Subcutaneous adipose tissue (tissue), 4 donors: ENCODE data around the gene AQP12B. TPM values are rescaled to one million over a fixed set of nuclear protein-coding genes. Genes with fewer than 3 reads are reported as not detected.

Source experiments
- CTCF ChIP-seq: fragments of 450-650 bp; IDR thresholded peaks from one replicate; pipeline ENCODE4 v1.5.1; 2016; ENCODE audit warnings: low read depth, mild to moderate bottlenecking, control low read depth, antibody characterized with exemption, moderate library complexity
- small RNA-seq: library from RNA; depleted of rRNA; stranded (forward); fragments of <200 nt; gene quantifications from one replicate; pipeline ENCODE3, GENCODE V24; 2016
- total RNA-seq, 4 donors: library from RNA; depleted of rRNA; stranded (reverse); fragments of >200 nt; gene quantifications; one replicate each; pipeline ENCODE4 v1.1.0, GENCODE V29; 2016

The AQP12B gene
- total RNA-seq, 4 donors from 2014 or later: not detected

DNA sequence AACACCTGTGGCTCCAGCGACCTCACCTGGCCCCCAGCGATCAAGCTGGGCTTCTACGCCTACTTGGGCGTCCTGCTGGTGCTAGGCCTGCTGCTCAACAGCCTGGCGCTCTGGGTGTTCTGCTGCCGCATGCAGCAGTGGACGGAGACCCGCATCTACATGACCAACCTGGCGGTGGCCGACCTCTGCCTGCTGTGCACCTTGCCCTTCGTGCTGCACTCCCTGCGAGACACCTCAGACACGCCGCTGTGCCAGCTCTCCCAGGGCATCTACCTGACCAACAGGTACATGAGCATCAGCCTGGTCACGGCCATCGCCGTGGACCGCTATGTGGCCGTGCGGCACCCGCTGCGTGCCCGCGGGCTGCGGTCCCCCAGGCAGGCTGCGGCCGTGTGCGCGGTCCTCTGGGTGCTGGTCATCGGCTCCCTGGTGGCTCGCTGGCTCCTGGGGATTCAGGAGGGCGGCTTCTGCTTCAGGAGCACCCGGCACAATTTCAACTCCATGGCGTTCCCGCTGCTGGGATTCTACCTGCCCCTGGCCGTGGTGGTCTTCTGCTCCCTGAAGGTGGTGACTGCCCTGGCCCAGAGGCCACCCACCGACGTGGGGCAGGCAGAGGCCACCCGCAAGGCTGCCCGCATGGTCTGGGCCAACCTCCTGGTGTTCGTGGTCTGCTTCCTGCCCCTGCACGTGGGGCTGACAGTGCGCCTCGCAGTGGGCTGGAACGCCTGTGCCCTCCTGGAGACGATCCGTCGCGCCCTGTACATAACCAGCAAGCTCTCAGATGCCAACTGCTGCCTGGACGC lies 52.5 kb downstream of the AQP12B start:
- no peak for TF ChIP-seq CTCF

DNA sequence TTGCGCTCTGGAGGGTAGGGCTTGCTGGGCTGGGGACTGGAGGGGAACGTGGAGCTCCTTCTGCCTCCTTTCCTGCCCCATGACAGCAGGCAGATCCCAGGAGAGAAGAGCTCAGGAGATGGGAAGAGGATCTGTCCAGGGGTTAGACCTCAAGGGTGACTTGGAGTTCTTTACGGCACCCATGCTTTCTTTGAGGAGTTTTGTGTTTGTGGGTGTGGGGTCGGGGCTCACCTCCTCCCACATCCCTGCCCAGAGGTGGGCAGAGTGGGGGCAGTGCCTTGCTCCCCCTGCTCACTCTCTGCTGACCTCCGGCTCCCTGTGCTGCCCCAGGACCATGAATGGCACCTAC lies 53.1 kb downstream of the AQP12B start:
- no peak for TF ChIP-seq CTCF

- no peak for TF ChIP-seq CTCF
Observed at GRCh38 chr2:240628808-240629618, 53.7 kb downstream of the AQP12B start.

DNA sequence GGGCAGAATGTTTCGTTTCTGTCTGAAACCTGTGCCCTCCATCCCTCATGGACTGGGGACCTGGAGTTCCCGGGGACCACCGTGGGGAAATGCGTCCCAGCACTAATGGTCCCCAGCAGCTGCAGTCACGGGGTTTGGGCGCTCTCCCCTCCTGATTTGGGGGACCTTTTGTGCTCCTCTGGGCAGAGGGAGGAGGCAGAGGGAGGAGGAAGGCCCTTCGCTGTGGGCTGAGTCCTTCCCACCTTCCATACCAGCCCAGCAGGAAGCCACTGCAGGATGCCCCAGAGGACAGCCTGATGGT lies 54.2 kb downstream of the AQP12B start:
- no peak for TF ChIP-seq CTCF

GRCh38 chr2:240627736-240628506 lies 54.8 kb downstream of the AQP12B start:
- no peak for TF ChIP-seq CTCF

GRCh38 chr2:240626531-240627300 lies 56.0 kb downstream of the AQP12B start:
- no peak for TF ChIP-seq CTCF

Small RNA genes within 50 kb of the gene (small RNA-seq; reads per million reads assigned to genes)
- not detected for gene AC011298.3

Other genes starting within 250 kb of the AQP12B start
- 10 to 100 TPM; 34.1 to 80.4 (median 53.3) TPM for gene GPC1, start 247.2 kb downstream of the AQP12B start, total RNA-seq
- gene ANKMY1, start 124.9 kb downstream of the AQP12B start, total RNA-seq: 10 to 100 TPM; 11.7 to 30.5 (median 15.3) TPM
- 1 to 10 TPM; 2.8 to 7.2 (median 4.8) TPM for gene DUSP28, start 122.5 kb downstream of the AQP12B start, total RNA-seq
- gene RNPEPL1, start 114.4 kb downstream of the AQP12B start, total RNA-seq: 100 to 1,000 TPM in 1 of 4 donors, 10 to 100 TPM in 3; 65.4 to 212 (median 72.6) TPM
- gene CAPN10, start 96.2 kb downstream of the AQP12B start, total RNA-seq: 10 to 100 TPM; 13.4 to 33.3 (median 14.5) TPM
- gene GPR35, start 57.4 kb downstream of the AQP12B start, total RNA-seq: 1 to 10 TPM in 1 of 4 donors, under 1 TPM in 2, not detected in 1; 0.44 to 3.9 (median 0.94) TPM
- not detected for gene AQP12A, start 9.0 kb upstream of the AQP12B start, total RNA-seq
- not detected for gene KIF1A, start 137.3 kb upstream of the AQP12B start, total RNA-seq
- under 1 TPM in 2 of 4 donors, not detected in 2; 0.33 to 0.75 TPM for gene AGXT, start 185.9 kb upstream of the AQP12B start, total RNA-seq
- gene MAB21L4, start 213.3 kb upstream of the AQP12B start, total RNA-seq: not detected
- not detected for gene CROCC2, start 223.5 kb upstream of the AQP12B start, total RNA-seq